NCI-H524 treated with DMSO at 0.1 percent for 48 hours (cell line): ENCODE results near the gene HMX2.

Experiments used
- DNase-seq: peaks from one replicate; lab custom pipeline; 2025; lab: John Stamatoyannopoulos, UW

Gene HMX2

GRCh38 chr10:123139165-123139520, 8.8 kb upstream of the HMX2 start:
- DNase-seq, result no peak

DNA sequence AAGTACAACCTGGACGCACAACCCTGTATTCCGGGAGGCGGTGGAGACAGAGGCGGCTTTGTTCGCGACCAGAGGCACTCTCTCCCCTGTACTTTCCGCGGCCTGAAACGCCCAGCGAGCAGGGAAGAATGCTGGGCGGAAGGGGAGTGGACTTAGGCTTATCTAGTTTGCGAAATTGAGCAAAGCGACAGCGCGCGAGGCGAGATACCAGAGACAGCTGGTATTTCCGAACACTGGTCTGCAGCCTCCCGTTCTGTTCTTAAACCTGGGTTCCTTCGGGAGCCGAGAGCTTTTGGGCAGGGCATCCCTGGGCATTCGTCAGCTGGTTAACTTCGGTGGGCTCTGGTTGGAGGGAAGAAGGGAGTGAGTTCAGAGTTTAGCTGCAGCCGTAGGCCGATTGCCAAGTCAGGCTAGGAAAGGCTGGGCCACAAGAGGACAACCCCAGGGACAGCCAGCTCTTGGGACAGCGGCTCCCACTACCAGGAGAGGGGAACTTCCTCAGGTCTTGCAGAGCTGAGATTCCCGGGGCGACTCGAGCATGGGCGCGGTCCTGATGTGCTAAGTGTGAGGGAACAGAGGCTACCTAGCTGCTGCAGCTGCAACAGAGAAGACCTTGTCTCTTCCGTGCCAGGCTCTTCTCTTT, 8.3 kb upstream of the HMX2 start:
- no peak for DNase-seq

GRCh38 chr10:123140164-123140982, 7.6 kb upstream of the HMX2 start:
- no peak for DNase-seq

- no peak for DNase-seq
Observed at GRCh38 chr10:123140983-123141390, 6.9 kb upstream of the HMX2 start.

GRCh38 chr10:123141791-123142700, 5.9 kb upstream of the HMX2 start:
- DNase-seq, result no peak

DNA sequence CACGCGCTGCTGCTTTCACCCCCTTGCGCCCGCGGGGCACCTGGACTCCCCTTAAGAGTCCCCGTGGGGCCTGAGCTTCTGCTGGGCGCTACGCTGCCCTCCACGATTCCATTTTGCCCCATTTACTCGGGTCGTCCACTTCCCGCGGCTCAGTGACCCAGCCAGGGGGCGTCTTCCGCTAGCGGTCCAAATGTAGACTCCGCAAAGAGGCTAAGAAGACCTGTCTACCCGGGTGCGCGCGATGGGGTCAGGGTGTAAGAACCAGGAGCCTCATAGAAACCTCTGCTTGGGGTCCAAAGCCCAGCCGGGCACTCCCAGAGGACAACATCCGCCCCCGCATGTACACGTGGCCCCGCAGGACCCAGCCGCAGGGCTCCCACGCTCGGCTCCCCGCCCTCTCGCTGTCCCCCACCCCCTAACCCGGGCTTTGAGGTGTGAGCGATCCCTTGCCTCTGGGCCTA, 5.2 kb upstream of the HMX2 start:
- DNase-seq, result no peak

GRCh38 chr10:123143162-123143824, 4.6 kb upstream of the HMX2 start:
- DNase-seq, result no peak

DNA sequence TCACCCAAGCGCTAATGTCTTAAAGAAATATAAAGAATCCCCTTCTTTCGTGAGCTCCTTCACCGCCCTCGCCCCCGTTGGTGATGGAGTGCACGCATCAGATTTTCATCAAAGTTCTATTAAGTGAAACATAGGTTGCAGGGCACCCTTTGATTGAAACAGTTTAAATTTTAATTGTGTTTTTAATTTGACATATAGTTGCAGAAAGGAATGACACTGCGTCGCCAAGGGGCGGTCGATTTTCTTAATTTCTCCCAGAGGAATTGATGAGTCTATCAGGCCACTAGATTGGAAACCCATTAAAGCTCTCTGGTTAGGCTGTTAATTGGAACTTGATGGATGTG, 4.1 kb upstream of the HMX2 start:
- DNase-seq, result no peak

- no peak for DNase-seq
Observed at GRCh38 chr10:123144697-123145541, 3.0 kb upstream of the HMX2 start.

GRCh38 chr10:123145542-123146012, 2.4 kb upstream of the HMX2 start:
- no peak for DNase-seq

DNA sequence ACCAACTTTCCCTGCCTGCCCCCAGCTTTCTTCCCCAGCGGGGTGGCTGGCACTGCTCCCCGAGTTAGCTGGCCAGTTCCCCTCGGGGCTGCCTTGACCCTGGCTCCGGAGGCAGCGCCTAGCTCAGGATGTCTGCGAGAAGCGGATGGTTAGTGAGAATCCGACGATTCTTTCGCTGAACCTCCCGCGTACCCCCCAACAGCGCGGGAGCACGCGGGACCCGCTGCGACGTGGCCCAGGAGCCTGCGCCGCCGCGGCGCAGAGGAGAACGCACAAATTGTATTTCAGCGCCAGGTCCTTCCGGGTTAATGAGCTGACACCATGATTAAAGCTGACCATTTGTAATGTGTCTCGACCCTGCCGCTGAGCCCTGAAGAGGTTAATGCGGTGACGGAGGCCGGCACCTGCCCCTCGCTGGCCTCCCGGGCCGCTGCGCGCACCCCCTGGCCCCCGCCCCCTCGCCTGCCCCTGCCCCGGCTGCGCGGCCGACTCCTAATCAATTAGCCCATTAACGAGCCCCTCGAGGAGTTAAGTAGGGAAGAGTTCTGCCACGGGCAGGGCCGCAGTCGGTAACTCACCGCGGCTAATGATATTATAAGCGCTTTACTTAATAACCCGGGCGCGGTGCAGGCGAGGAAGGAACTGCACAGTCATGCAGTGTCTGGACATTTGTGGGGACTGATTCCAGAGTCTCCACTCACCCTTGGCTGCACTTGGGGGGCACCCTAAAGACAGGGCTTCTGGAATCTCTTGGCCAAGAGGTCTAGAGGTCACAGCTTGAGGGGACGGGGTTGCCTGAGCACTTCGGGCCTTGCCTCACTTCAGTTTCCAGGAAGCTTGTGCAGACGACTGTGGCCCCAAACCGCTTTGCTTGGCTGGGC, 1.7 kb upstream of the HMX2 start:
- no peak for DNase-seq

GRCh38 chr10:123146894-123147634, 872 bp upstream of the HMX2 start:
- no peak for DNase-seq

DNA sequence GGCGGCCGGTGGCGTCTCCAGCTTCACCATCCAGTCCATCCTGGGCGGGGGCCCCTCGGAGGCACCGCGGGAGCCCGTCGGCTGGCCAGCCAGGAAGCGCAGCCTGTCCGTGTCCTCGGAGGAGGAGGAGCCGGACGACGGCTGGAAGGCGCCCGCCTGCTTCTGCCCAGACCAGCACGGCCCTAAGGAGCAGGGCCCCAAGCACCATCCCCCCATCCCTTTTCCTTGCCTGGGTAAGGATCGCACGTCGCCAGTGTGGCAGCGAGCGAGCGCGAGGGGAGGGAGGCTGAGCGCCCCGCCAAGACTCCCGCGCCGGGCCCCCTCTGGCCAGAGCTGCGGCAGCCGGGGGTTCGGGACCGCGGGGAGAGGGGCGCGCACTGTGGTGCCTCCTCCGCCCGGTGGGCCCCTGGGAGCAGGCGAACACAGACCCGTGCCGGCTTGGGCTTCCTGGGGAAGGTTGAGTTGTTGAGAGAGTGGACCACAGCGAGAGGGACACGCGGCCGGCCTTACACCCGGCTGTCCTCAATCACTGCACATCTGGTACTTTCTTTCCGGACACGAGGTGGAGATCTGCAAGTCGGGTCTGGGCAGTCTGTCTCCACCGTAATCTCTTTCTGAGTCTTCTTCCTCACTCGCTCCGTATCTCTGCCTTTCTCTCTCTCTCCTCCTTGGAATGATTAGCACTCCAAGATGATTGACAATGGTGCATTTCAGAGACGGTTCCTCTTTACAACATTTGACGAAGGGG, 652 bp downstream of the HMX2 start:
- DNase-seq, result no peak

DNA sequence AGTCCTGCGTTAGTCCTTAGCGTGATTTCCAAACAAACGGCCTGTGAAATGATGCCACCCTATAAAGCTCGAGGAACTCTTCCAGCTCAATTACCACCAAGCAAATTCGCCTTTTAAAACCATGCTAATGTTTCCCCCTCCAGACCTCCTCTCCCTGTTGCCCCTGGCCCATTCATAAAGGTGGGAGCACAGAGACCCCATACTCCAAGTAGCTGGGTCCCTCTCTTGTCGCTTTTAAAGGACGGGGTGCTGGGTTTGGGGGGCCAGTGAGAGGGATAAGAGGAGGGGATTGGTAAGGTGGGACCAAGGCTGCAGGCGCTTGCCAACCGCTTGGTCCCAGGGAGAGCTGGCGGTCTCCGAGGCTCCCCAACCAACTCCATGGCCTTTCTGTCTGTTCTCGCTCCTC, 1.2 kb downstream of the HMX2 start:
- no peak for DNase-seq

DNA sequence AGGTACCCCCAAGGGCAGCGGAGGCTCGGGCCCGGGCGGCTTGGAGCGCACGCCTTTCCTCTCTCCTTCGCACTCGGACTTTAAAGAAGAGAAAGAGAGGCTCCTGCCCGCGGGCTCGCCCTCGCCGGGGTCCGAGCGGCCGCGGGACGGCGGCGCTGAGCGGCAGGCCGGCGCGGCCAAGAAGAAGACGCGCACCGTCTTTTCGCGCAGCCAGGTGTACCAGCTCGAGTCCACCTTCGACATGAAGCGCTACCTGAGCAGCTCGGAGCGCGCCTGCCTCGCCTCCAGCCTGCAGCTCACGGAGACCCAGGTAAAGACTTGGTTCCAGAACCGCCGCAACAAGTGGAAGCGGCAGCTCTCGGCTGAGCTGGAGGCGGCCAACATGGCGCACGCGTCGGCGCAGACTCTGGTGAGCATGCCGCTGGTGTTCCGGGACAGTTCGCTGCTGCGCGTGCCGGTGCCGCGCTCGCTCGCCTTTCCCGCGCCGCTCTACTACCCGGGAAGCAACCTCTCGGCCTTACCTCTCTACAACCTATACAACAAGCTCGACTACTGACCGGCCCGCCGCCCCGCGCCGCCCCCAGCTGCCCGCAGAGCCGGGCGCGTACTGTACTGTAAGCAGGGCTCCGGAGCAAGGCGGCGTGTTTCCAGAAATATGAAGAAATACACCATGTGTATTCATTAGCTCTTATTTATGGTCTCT, 1.8 kb downstream of the HMX2 start:
- DNase-seq, result no peak

DNA sequence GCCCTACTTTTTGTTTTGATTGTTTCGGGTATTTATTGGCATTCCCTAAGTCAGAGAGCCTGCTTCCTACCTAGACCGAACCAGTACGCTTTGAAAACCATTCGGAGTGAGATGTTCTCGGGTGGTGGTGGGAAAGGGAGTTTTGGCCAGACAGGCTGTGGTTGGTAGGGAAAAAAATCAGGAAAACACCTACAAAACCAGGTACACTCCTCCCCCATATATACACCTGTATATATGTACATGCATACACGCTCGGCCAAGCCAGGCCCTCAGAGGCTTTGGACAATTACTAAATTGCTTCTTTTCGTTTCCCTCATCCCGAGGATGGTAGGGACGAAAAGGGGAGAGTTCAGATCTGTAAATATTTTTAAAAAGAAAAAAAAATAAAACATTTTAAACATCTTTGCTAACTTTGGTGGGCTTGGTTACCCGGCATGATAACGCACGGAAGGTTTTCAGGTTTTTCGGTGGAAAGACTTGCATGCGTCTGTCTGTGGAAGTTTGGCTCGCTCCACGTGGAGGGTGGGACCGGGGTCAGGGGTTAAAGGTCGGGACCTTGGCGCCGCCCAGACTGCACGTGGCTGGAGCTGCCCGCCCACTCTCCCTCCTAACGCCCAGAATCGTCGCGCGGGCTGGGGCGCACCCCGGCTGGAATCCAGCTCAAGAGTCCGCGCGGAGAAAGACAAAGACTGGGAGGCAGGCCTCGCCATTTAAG, 2.5 kb downstream of the HMX2 start:
- no peak for DNase-seq

GRCh38 chr10:123150986-123151736, 3.2 kb downstream of the HMX2 start:
- no peak for DNase-seq
